Adipose tissue (tissue), 3 donors: ENCODE measurements around the gene USP44. TPM values are rescaled to one million over a fixed set of nuclear protein-coding genes. Genes with fewer than 3 reads are reported as not detected.
"Not testable (repeated sequence)": the region's sequence is repeated elsewhere in the genome, so short reads cannot be mapped to it uniquely, and the experiment has no call there.

ENCODE experiments used
- H3K27ac ChIP-seq: one replicate; pipeline ENCODE4 v1.5.1; 2013; ENCODE audit warnings: low read depth, low read length
- WGBS, 3 donors: extraction: QIAGEN DNeasy Blood & Tissue Kit; methylation state at CpG; one replicate each; pipeline ENCODE4 v1.1.7; 2013; 5-methylcytosine and 5-hydroxymethylcytosine counted together
- polyA plus RNA-seq, 3 donors: library from polyadenylated mRNA; stranded (reverse); fragments of 200-250 nt; gene quantifications; one replicate each; pipeline ENCODE4 v1.2.3, GENCODE V29; 2013
- donor health status: healthy with polysubstance abuse.
- donor health status: Bipolar disorder and iron deficiency.
- donor health status: healthy.

USP44 gene
- polyA plus RNA-seq, 3 donors: 0.45 to 1.7 (median 0.95) TPM

GRCh38 chr12:95518944-95519343 lies 32.3 kb downstream of the USP44 start:
- no peak overlapping the region for H3K27ac ChIP-seq

GRCh38 chr12:95517246-95517645 lies 34.0 kb downstream of the USP44 start:
- H3K27ac ChIP-seq: no peak overlapping the region

GRCh38 chr12:95516757-95517156 lies 34.5 kb downstream of the USP44 start:
- no peak overlapping the region for H3K27ac ChIP-seq

GRCh38 chr12:95515197-95515596 lies 36.1 kb downstream of the USP44 start:
- no peak overlapping the region for H3K27ac ChIP-seq
- WGBS, 3 donors: 93 to 98% (median 94%) methylated on average over 3 of the region's 3 CpGs

GRCh38 chr12:95513599-95513998 lies 37.7 kb downstream of the USP44 start:
- WGBS, 3 donors: 97 to 98% (median 98%) methylated on average over 5 of the region's 5 CpGs
- no peak overlapping the region for H3K27ac ChIP-seq

- WGBS, 3 donors: 76 to 100% (median 89%) methylated on average over 1 of the region's 1 CpG
- H3K27ac ChIP-seq: no peak overlapping the region
These were observed 39.3 kb downstream of the USP44 start for GRCh38 chr12:95511977-95512376.

GRCh38 chr12:95509300-95509699 lies 42.0 kb downstream of the USP44 start:
- WGBS, 3 donors: 79 to 82% (median 81%) methylated on average over 3 of the region's 3 CpGs
- no peak overlapping the region for H3K27ac ChIP-seq

- 66 to 87% (median 79%) methylated on average over 10 of the region's 10 CpGs for WGBS, 3 donors
- no peak overlapping the region for H3K27ac ChIP-seq
These were observed 44.4 kb downstream of the USP44 start for GRCh38 chr12:95506707-95507523.

- WGBS, 3 donors: 90 to 95% (median 94%) methylated on average over 5 of the region's 5 CpGs
- no peak overlapping the region for H3K27ac ChIP-seq
These were observed 46.2 kb downstream of the USP44 start for GRCh38 chr12:95505039-95505438.

GRCh38 chr12:95504140-95504539 lies 47.1 kb downstream of the USP44 start:
- H3K27ac ChIP-seq: no peak overlapping the region

GRCh38 chr12:95499772-95500171 lies 51.5 kb downstream of the USP44 start:
- H3K27ac ChIP-seq: no peak overlapping the region
- WGBS, 3 donors: 87 to 98% (median 89%) methylated on average over 2 of the region's 2 CpGs

More at GRCh38 chr12:95504140-95504539, 47.1 kb downstream of the USP44 start:
- WGBS, 3 donors: 66 to 97% (median 94%) methylated on average over 4 of the region's 4 CpGs

GRCh38 chr12:95498968-95499367 lies 52.3 kb downstream of the USP44 start:
- no peak overlapping the region for H3K27ac ChIP-seq
- 95 to 99% (median 97%) methylated on average over 5 of the region's 5 CpGs for WGBS, 3 donors

GRCh38 chr12:95497031-95497430 lies 54.2 kb downstream of the USP44 start:
- no peak overlapping the region for H3K27ac ChIP-seq
- WGBS, 3 donors: 93 to 99% (median 99%) methylated on average over 4 of the region's 4 CpGs

GRCh38 chr12:95495433-95495832 lies 55.8 kb downstream of the USP44 start:
- WGBS, 3 donors: 51 to 97% (median 89%) methylated on average over 1 of the region's 1 CpG
- H3K27ac ChIP-seq: no peak overlapping the region

- H3K27ac ChIP-seq: no peak overlapping the region
- WGBS, 3 donors: 83 to 99% (median 95%) methylated on average over 2 of the region's 2 CpGs
These were observed 56.4 kb downstream of the USP44 start for GRCh38 chr12:95494888-95495287.

GRCh38 chr12:95492462-95492861 lies 58.8 kb downstream of the USP44 start:
- no peak overlapping the region for H3K27ac ChIP-seq
- WGBS, 3 donors: 85 to 90% (median 88%) methylated on average over 2 of the region's 2 CpGs

- no peak overlapping the region for H3K27ac ChIP-seq
- WGBS, 3 donors: 54 to 81% (median 59%) methylated on average over 2 of the region's 2 CpGs
These were observed 64.3 kb downstream of the USP44 start for GRCh38 chr12:95487024-95487423.

GRCh38 chr12:95484524-95484923 lies 66.8 kb downstream of the USP44 start:
- no peak overlapping the region for H3K27ac ChIP-seq

- not testable (repeated sequence) for H3K27ac ChIP-seq
- 85 to 93% (median 90%) methylated on average over 6 of the region's 6 CpGs for WGBS, 3 donors
These were observed 68.7 kb downstream of the USP44 start for GRCh38 chr12:95482564-95482963.

GRCh38 chr12:95481888-95482287 lies 69.4 kb downstream of the USP44 start:
- WGBS, 3 donors: 86 to 93% (median 93%) methylated on average over 7 of the region's 7 CpGs
- H3K27ac ChIP-seq: no peak overlapping the region
